Liver (tissue), 3 donors: Measurements from ENCODE around the gene CUL4A.

Experiments
- EGR1 ChIP-seq, 2 donors: IDR thresholded peaks; 2 replicates each; pipeline ENCODE4 v1.6.1; 2016 to 2018; ENCODE audit warnings: antibody characterized with exemption in 2 of 2, low read depth in 2 of 2
- FOXA1 ChIP-seq: IDR thresholded peaks from 2 replicates; pipeline ENCODE4 v1.6.1; 2016; ENCODE audit warnings: antibody characterized with exemption
- JUND ChIP-seq, 2 donors: IDR thresholded peaks; 2 replicates each; pipeline ENCODE4 v1.6.1; 2016; ENCODE audit warnings: antibody characterized with exemption in 2 of 2
- TF ChIP-seq, protein P1 (sequence below): fragments of 150-350 bp; IDR thresholded peaks from 2 replicates; pipeline ENCODE4 v1.5.1; 2017; ENCODE audit warnings: improper control_type of control experiment, low read depth, low read length; ENCODE audit not compliant: missing input control
- TF ChIP-seq, protein P2 (sequence below): IDR thresholded peaks from 2 replicates; pipeline ENCODE4 v1.6.1; 2016; ENCODE audit warnings: antibody characterized with exemption
- donor health status: healthy.
- donor health status: healthy.

- TF ChIP-seq, protein P1, sequence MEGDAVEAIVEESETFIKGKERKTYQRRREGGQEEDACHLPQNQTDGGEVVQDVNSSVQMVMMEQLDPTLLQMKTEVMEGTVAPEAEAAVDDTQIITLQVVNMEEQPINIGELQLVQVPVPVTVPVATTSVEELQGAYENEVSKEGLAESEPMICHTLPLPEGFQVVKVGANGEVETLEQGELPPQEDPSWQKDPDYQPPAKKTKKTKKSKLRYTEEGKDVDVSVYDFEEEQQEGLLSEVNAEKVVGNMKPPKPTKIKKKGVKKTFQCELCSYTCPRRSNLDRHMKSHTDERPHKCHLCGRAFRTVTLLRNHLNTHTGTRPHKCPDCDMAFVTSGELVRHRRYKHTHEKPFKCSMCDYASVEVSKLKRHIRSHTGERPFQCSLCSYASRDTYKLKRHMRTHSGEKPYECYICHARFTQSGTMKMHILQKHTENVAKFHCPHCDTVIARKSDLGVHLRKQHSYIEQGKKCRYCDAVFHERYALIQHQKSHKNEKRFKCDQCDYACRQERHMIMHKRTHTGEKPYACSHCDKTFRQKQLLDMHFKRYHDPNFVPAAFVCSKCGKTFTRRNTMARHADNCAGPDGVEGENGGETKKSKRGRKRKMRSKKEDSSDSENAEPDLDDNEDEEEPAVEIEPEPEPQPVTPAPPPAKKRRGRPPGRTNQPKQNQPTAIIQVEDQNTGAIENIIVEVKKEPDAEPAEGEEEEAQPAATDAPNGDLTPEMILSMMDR, result no peak
- TF ChIP-seq FOXA1 (no peak), EGR1 (IDR thresholded peaks at IDR 0.05; ENCODE audit: low read depth in 2 of 2) (no peak), JUND (IDR thresholded peaks at IDR 0.05) (no peak)
- TF ChIP-seq, protein P2, sequence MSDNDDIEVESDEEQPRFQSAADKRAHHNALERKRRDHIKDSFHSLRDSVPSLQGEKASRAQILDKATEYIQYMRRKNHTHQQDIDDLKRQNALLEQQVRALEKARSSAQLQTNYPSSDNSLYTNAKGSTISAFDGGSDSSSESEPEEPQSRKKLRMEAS, result no peak
Measured at GRCh38 chr13:113291129-113291528, 81.7 kb downstream of the CUL4A start.
